CD14-positive monocyte (primary cell): ENCODE results near the gene ADAM19. TPM values are rescaled to one million over a fixed set of nuclear protein-coding genes. Genes with fewer than 3 reads are reported as not detected.

Source experiments
- DNase-seq, 3 donors: peaks; one replicate each; pipeline ENCODE4 v3.0.0-alpha.2; 2011 to 2022
- H2AFZ ChIP-seq: 2 replicates; pipeline ENCODE4 v1.6.0; 2012; ENCODE audit warnings: mild to moderate bottlenecking, low read depth, low read length, inconsistent platforms; ENCODE audit not compliant: insufficient read depth, poor library complexity, severe bottlenecking
- H3K27ac ChIP-seq, 2 donors: 1 replicate in 1 of 2; 2 replicates in 1 of 2; pipeline ENCODE4 v1.5.1; 2012 to 2013; ENCODE audit warnings: low read length in 2 of 2, control low read depth in 1 of 2, inconsistent platforms in 1 of 2, low read depth in 1 of 2, mild to moderate bottlenecking in 1 of 2
- H3K27me3 ChIP-seq, 2 donors: one replicate each; pipeline versions ENCODE4 v1.6.0 to v1.6.1; 2011 to 2013; ENCODE audit warnings: low read length in 2 of 2; ENCODE audit not compliant: control insufficient read depth in 2 of 2, insufficient read depth in 2 of 2
- H3K36me3 ChIP-seq, 2 donors: replicated peaks in 1 of 2; 1 replicate in 1 of 2; 2 replicates in 1 of 2; pipeline versions ENCODE4 v1.5.1 to v1.6.1; 2012 to 2013; ENCODE audit warnings: low read length in 2 of 2, control low read depth in 1 of 2, inconsistent platforms in 1 of 2, mild to moderate bottlenecking in 1 of 2; ENCODE audit not compliant: insufficient read depth in 2 of 2, control insufficient read depth in 1 of 2
- H3K4me1 ChIP-seq, 2 donors: 1 replicate in 1 of 2; 2 replicates in 1 of 2; pipeline versions ENCODE4 v1.5.1 to v1.6.1; 2012 to 2013; ENCODE audit warnings: low read length in 2 of 2, control low read depth in 1 of 2, inconsistent platforms in 1 of 2, mild to moderate bottlenecking in 1 of 2, moderate library complexity in 1 of 2; ENCODE audit not compliant: insufficient read depth in 2 of 2, control insufficient read depth in 1 of 2
- H3K4me2 ChIP-seq: replicated peaks from 2 replicates; pipeline ENCODE3; 2012; ENCODE audit warnings: low read length, moderate library complexity, mild to moderate bottlenecking; ENCODE audit not compliant: poor library complexity, severe bottlenecking; ENCODE audit errors: extremely low read depth
- H3K4me3 ChIP-seq, 3 experiments: fragments of 200-600 bp in 1 of 3; sonication (generic) in 1 of 3; replicated peaks in 1 of 3; 1 replicate in 2 of 3; 2 replicates in 1 of 3; pipeline ENCODE4 v1.5.1; 2011 to 2013; ENCODE audit warnings: low read length in 3 of 3, mild to moderate bottlenecking in 3 of 3, control low read depth in 2 of 3, low read depth in 2 of 3, inconsistent platforms in 1 of 3, moderate library complexity in 1 of 3
- H3K79me2 ChIP-seq: 2 replicates; pipeline ENCODE4 v1.6.0; 2012; ENCODE audit warnings: mild to moderate bottlenecking, control low read depth, inconsistent platforms, low read length, moderate library complexity; ENCODE audit not compliant: insufficient read depth
- H3K9ac ChIP-seq: 2 replicates; pipeline ENCODE4 v1.6.0; 2017; ENCODE audit warnings: low read length, mild to moderate bottlenecking; ENCODE audit not compliant: insufficient read depth, poor library complexity, severe bottlenecking
- H3K9me3 ChIP-seq, 2 donors: replicated peaks in 1 of 2; 1 replicate in 1 of 2; 2 replicates in 1 of 2; pipeline versions ENCODE4 v1.5.1 to v1.6.1; 2012 to 2013; ENCODE audit warnings: low read length in 2 of 2, control low read depth in 1 of 2; ENCODE audit not compliant: control insufficient read depth in 1 of 2, insufficient read depth in 1 of 2
- H4K20me1 ChIP-seq: 2 replicates; pipeline ENCODE4 v1.6.0; 2012; ENCODE audit warnings: mild to moderate bottlenecking, low read length, control low read depth, moderate library complexity; ENCODE audit not compliant: insufficient read depth
- H3K27ac Mint-ChIP-seq, 7 donors: one replicate each; pipeline ENCODE4 v1.8.0; 2020; ENCODE audit warnings: mild to moderate bottlenecking in 7 of 7, mixed read lengths in 7 of 7, moderate library complexity in 6 of 7, inconsistent platforms in 2 of 7
- H3K27me3 Mint-ChIP-seq, 3 donors: one replicate each; pipeline ENCODE4 v1.8.0; 2021 to 2022; ENCODE audit warnings: low read depth in 3 of 3, mild to moderate bottlenecking in 3 of 3, mixed read lengths in 3 of 3, moderate library complexity in 3 of 3, inconsistent platforms in 1 of 3
- H3K36me3 Mint-ChIP-seq, 2 donors: one replicate each; pipeline ENCODE4 v1.8.0; 2020; ENCODE audit warnings: mixed read lengths in 2 of 2, inconsistent platforms in 1 of 2, mild to moderate bottlenecking in 1 of 2
- H3K4me1 Mint-ChIP-seq: one replicate; pipeline ENCODE4 v1.8.0; 2020; ENCODE audit warnings: mild to moderate bottlenecking, mixed read lengths
- H3K4me3 Mint-ChIP-seq, 2 donors: one replicate each; pipeline ENCODE4 v1.8.0; 2020; ENCODE audit warnings: mild to moderate bottlenecking in 2 of 2, mixed read lengths in 2 of 2, moderate library complexity in 1 of 2
- H3K9me3 Mint-ChIP-seq, 7 donors: one replicate each; pipeline ENCODE4 v1.8.0; 2020 to 2022; ENCODE audit warnings: mixed read lengths in 7 of 7, mild to moderate bottlenecking in 6 of 7, moderate library complexity in 6 of 7, inconsistent platforms in 2 of 7
- CTCF ChIP-seq: fragments of 200-600 bp; IDR thresholded peaks from one replicate; pipeline ENCODE4 v1.8.0; 2022; ENCODE audit warnings: antibody characterized with exemption, mild to moderate bottlenecking
- WGBS: methylation state at CpG from one replicate; pipeline ENCODE4 v1.1.5; 2013; ENCODE audit warnings: missing lambda C conversion rate; ENCODE audit not compliant: insufficient coverage; 5-methylcytosine and 5-hydroxymethylcytosine counted together
- intact Hi-C, 2 donors: fragments of 100-400 bp; cut with micrococcal nuclease; formaldehyde crosslinking; loops; one replicate each; pipeline versions ENCODE4 v1.15.0 to v1.15.1; 2023
- polyA plus RNA-seq, 3 donors: library from polyadenylated mRNA; depleted of rRNA in 1 of 3; unstranded in 2 of 3; stranded (reverse) in 1 of 3; fragments of 300-500 nt in 2 of 3; fragments of >200 nt in 1 of 3; fragmentation: Illumina TruSeq in 2 of 3; gene quantifications; 1 replicate in 2 of 3; 2 replicates in 1 of 3; pipeline ENCODE4 v1.2.3, GENCODE V29; 2012 to 2021

The ADAM19 gene
- polyA plus RNA-seq, 3 donors = 3.0 to 12.7 (median 6.2) TPM

DNA sequence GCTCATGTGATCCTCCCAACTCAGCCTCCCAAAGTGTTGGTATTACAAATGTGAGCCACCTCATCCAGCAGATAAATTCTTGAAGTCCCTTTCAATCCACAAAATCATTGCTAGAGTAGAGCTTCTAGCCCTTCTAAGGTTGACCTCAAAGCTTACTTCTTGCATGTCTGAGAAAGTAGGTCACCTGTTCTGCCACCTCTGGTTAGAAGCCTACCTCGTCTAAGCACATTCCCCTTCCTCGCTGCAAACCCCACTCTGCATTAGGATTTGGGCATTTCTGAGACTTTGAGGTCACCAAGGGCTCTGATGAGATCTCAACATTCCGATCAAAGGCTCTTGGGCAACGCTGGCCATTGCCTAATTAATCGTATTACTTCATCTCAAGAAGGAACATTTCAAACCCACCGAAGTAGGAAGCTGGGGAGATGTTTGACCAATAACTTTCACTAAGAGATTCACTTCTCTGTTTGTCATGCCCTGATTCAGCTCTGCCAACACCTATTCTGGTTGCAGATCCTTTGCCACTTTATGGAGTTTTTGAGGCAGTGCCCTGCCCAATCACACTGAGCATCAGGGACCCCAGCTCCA, 8.6 kb downstream of the ADAM19 start:
- peak; percentile 89 to 97 (median 95) for DNase-seq
- Histone ChIP-seq H3K4me1 (peaks cover 81 to 89% of the 10 kb centered on the region in 2 donors), H4K20me1 (no peaks in the 10 kb centered on the region), H3K79me2 (peaks cover 27% of the 10 kb centered on the region), H3K9ac (no peak overlapping the region), H3K4me3 (peak overlapping the region in 1 of 3 experiments; percentile 39), H3K27me3 (no peaks in the 10 kb centered on the region), H3K36me3 (peaks cover 12 to 21% of the 10 kb centered on the region in 2 donors), H3K27ac (peak overlapping the region; percentile 67 to 77), H3K9me3 (no peaks in the 10 kb centered on the region), H3K4me2 (peak overlapping the region; percentile 61), H2AFZ (no peak overlapping the region)
- Mint-ChIP-seq H3K4me3 (peak overlapping the region; percentile 16 to 80), H3K27me3 (peaks cover 0 to 2% (median 2%) of the 10 kb centered on the region in 3 donors), H3K27ac (peak overlapping the region; percentile 92 to 98 (median 97)), H3K4me1 (peaks cover 85% of the 10 kb centered on the region), H3K9me3 (peaks cover 0 to 4% (median 0%) of the 10 kb centered on the region in 7 donors), H3K36me3 (peaks cover 38 to 55% of the 10 kb centered on the region in 2 donors)
- no peak for TF ChIP-seq CTCF
- intact Hi-C loops = loop anchor here in 1 of 2 donors (10.0 kb wide), 1 partner anchor 48 kb away; no protein-coding TSS in a partner anchor
- WGBS = no CpG with 5 or more reads among the region's 6 CpGs

DNA sequence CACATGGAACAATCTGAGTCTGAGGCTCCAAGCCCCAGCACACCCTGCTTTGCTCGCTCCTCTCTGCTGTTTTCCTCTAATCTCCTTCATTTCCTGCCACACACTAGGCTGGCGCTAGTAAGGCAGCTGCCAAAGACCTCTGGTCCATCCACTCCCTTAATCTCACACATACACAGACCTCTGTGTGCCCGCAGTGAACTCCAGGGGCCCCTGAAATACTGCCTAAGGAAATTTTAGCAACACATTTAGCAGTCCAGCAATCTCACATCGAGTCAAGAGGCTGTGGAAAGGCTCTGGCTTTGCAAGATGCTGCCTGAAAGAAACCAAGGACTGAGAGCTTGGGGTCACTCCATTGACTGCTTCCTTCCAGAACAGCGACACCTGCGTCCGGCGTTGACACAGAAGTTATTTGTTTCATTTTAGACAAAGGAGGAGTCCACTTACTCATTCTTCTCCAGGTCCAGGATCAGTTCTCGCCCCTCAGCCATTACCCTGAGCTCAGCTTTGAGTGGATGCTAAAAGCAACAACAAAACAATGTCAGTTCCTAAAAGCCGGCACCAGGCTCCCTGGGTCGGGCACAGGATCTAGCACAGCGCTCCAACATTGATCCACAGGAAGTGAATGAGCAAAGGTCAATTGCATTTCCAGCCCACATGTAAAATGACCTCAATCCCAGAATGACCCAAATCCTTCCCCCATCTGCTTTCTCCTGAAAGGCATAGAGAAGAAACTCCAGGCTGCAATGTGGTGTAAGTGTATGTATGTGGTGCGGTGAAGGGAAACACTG, 11.5 kb downstream of the ADAM19 start:
- WGBS = 16% methylated on average over 11 of the region's 13 CpGs
- no peak overlapping the region for H2AFZ ChIP-seq

More for the DNA sequence above, 11.5 kb downstream of the ADAM19 start:
- H3K9me3 Mint-ChIP-seq = peaks cover 0 to 4% (median 0%) of the 10 kb centered on the region in 7 donors
- intact Hi-C loops = loop anchor here in 1 of 2 donors (10.0 kb wide), 1 partner anchor 51 kb away; no protein-coding TSS in a partner anchor
- Histone ChIP-seq H3K79me2 (peaks cover 27% of the 10 kb centered on the region), H3K27me3 (no peaks in the 10 kb centered on the region), H3K4me3 (peak overlapping the region in 1 of 3 experiments; percentile 1), H3K27ac (no peak overlapping the region), H3K9ac (no peak overlapping the region), H3K36me3 (peaks cover 13 to 26% of the 10 kb centered on the region in 2 donors), H4K20me1 (no peaks in the 10 kb centered on the region), H3K9me3 (no peaks in the 10 kb centered on the region), H3K4me1 (peaks cover 76 to 89% of the 10 kb centered on the region in 2 donors), H3K4me2 (peak overlapping the region; percentile 23)
- TF ChIP-seq CTCF = peak; percentile 48
- H3K36me3 Mint-ChIP-seq = peaks cover 46 to 58% of the 10 kb centered on the region in 2 donors
- peak overlapping the region; percentile 54 to 76 for H3K4me3 Mint-ChIP-seq
- peaks cover 0 to 2% (median 2%) of the 10 kb centered on the region in 3 donors for H3K27me3 Mint-ChIP-seq
- peaks cover 81% of the 10 kb centered on the region for H3K4me1 Mint-ChIP-seq
- peak overlapping the region in 5 of 7 donors; percentile 64 to 82 (median 74) for H3K27ac Mint-ChIP-seq
- DNase-seq = peak in 1 of 3 donors; percentile 42
